GM12875 (cell line): ENCODE results near the gene KRT73.

Experiments used
- H3K4me3 ChIP-seq: one replicate; pipeline ENCODE4 v1.5.1; 2011; ENCODE audit warnings: low read depth, low read length, control low read depth
- CTCF ChIP-seq: IDR thresholded peaks from 2 replicates; pipeline ENCODE4 v1.5.1; 2011; ENCODE audit warnings: low read depth, mild to moderate bottlenecking, control low read depth, inconsistent platforms, low read length, moderate library complexity, borderline replicate concordance; ENCODE audit not compliant: insufficient read depth

KRT73 gene

GRCh38 chr12:52581481-52581880, 36.9 kb downstream of the KRT73 start:
- H3K4me3 ChIP-seq = no peak overlapping the region
- no peak for TF ChIP-seq CTCF

GRCh38 chr12:52581066-52581465, 37.3 kb downstream of the KRT73 start:
- H3K4me3 ChIP-seq = no peak overlapping the region
- TF ChIP-seq CTCF = no peak

- TF ChIP-seq CTCF = no peak
- no peak overlapping the region for H3K4me3 ChIP-seq
Observed at GRCh38 chr12:52580496-52580895, 37.9 kb downstream of the KRT73 start.

- no peak for TF ChIP-seq CTCF
Observed at GRCh38 chr12:52579468-52580465, 38.6 kb downstream of the KRT73 start.

GRCh38 chr12:52578469-52578868, 39.9 kb downstream of the KRT73 start:
- no peak for TF ChIP-seq CTCF
- H3K4me3 ChIP-seq = no peak overlapping the region

More at GRCh38 chr12:52579468-52580465, 38.6 kb downstream of the KRT73 start:
- no peak overlapping the region for H3K4me3 ChIP-seq

GRCh38 chr12:52577316-52577715, 41.0 kb downstream of the KRT73 start:
- TF ChIP-seq CTCF = no peak

GRCh38 chr12:52575948-52576347, 42.4 kb downstream of the KRT73 start:
- H3K4me3 ChIP-seq = no peak overlapping the region
- no peak for TF ChIP-seq CTCF

More at GRCh38 chr12:52577316-52577715, 41.0 kb downstream of the KRT73 start:
- no peak overlapping the region for H3K4me3 ChIP-seq
